ENCODE results near the gene MTMR10.

GRCh38 chr15:30913761-30914160, 77.7 kb downstream of the MTMR10 start:
- TF ChIP-seq POLR2A (IDR thresholded peaks at IDR 0.05) (no peak), CTCF (IDR thresholded peaks at IDR 0.05) (no peak), POLR2AphosphoS5 (IDR thresholded peaks at IDR 0.05) (no peak), EP300 (IDR thresholded peaks at IDR 0.05) (no peak)
